Glomerular visceral epithelial cell (primary cell): ENCODE results near the gene CLIC6.

Source experiments
- DNase-seq: peaks from one replicate; pipeline ENCODE4 v3.0.0-alpha.2; 2016; ENCODE audit errors: extremely low spot score

The CLIC6 gene

DNA sequence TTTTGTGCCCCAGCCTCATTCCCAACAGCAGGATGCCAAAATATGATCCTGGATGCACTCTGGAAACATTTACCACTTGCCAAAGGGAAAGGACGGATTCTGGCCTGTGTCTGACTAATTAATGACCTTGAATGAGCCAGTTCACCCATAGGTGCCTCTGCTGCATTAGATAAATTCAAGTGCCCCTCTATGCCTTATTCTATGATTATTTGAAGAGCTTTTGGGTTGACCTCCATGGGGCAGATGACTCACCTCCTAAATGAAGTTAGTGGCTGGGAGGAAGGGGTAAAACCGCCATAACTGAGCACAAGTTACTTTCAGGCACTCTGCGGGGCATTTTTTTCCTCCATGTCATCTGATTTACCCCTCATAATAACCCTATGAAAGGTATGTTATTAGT is 98.1 kb downstream of the CLIC6 start:
- DNase-seq = no peak
